Ishikawa (cell line): ENCODE measurements around the gene POLA2.

ENCODE experiments used
- MAX ChIP-seq: IDR thresholded peaks from 2 replicates; pipeline ENCODE4 v1.6.1; 2012
- TEAD4 ChIP-seq: IDR thresholded peaks from 2 replicates; pipeline ENCODE4 v1.6.1; 2012
- YY1 ChIP-seq: IDR thresholded peaks from 2 replicates; pipeline ENCODE4 v1.6.1; 2012; ENCODE audit warnings: low read depth
- ZBTB7A ChIP-seq: IDR thresholded peaks from 2 replicates; pipeline ENCODE4 v1.6.1; 2012; ENCODE audit warnings: low read depth

Gene POLA2

GRCh38 chr11:65341856-65342255, 80.1 kb downstream of the POLA2 start:
- TF ChIP-seq TEAD4 (no peak), ZBTB7A (no peak), YY1 (no peak), MAX (no peak)
